Stimulated activated CD4-positive, alpha-beta T cell treated with anti-CD3 and anti-CD28 coated beads, Interleukin-2, amount 100 ng/mL, for 4 hours (primary cell): ENCODE measurements around the gene TNS1.

Experiments
- DNase-seq: peaks from one replicate; pipeline ENCODE4 v3.0.0-alpha.2; 2020; ENCODE audit warnings: low read depth

Gene TNS1

DNA sequence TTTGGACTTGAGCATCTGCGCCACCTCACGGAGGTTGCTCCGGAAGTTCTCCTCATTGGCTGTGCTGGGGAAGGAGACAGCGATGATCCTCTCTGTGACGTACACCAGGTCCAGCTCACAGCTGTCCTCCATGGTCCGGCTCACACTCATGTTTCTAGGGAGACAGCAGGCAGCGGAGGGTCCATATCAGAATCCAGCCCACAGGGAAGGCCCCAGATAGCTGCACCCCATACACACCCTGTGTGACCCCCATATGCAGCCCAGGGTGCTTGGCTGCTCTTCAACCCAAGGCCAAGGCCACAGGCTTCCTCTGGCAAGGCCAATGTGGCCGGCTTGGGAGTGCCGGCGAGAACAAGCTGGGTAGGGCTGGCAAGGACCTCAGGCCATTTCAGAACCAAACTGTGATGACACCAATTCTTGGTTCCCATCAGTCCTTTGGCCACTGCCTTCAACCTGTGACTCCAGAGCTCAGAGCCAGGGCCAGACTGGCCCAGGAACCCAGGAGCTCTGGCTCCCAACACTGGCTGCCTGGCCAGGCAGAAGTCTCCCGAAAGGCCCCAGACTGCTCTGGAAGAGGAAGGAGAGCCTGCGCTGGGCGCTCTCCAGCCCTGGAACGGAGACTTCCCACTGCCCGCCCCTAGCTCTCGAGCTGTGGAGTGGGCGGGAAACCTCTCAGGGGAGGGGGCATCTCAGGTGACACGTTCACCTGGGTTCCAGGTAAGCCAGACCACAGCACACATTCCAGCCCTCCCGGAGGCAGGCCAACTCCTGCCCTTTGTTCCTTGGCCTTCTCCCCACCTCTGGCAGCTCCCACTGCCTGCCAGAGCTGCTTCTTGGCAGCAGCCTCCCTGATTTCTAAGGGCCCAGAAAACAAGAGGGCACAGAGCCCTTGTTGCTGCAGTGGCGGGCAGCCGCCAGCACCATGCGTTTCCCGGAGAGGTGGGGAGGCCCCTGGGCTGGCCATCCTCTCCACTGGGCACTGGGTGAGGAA, 104.7 kb downstream of the TNS1 start:
- DNase-seq, result no peak

GRCh38 chr2:217897091-217897715, 105.6 kb downstream of the TNS1 start:
- no peak for DNase-seq

- no peak for DNase-seq
Measured at GRCh38 chr2:217895070-217895635, 107.6 kb downstream of the TNS1 start.

DNA sequence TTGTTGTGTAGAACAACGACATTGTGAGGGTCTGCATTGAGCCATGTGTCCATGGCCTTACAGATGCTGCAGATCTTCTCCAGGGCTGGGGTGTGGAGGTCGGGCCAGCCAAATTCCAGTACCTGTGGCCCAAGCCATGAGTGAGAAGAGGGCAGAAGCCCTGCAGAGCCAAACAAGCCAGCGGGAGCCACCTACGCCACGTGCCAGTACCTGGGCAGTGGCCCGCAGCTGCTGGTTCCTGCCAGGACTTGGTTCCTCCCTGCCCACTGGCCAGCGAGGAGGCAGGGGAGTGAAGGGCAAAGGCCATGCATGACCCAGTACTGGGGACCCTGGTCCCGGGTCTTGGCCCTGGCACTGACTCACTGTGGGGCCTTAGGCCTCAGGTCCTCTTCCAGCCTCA, 109.4 kb downstream of the TNS1 start:
- DNase-seq, result no peak

GRCh38 chr2:217892560-217892959, 110.2 kb downstream of the TNS1 start:
- no peak for DNase-seq

DNA sequence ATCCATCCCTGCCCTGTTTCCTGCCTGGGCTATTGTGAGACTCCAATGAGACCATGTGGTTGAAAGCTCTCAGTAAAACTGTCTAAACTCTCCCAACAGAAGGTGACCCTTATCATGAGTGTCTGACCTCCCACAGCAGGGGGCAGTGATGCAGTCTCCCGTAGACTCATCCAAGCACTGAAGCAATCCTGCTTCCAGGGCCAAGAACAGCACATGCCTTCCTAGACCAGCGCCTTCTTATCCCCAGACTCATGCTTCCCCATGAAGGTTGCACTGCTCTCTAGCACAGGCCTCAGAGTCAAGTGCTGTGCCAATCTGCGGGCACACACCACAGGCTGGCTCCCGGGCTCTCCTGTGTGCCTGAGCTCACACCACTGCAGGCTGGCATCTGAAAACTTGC, 112.3 kb downstream of the TNS1 start:
- no peak for DNase-seq

DNA sequence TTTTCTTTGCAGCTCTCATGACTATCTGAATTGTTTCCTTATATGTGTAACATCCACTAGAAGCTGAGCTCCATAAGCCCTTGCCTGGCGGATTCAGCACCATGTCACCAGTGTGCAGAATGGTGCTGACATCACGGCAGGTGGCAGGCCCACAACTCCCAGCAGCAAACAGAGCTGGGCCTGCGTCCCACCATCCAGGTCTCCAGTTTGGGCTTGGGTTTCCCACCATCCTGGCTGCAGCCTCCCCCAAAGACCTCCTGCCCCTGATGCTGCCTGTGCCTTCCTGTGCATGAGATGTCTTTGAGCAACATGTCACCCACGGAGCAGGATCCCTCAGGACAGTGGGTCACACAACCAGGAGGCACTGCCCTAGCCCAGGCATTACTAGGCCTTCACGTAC, 113.1 kb downstream of the TNS1 start:
- no peak for DNase-seq

- DNase-seq, result no peak
Measured at GRCh38 chr2:217887841-217888701, 114.7 kb downstream of the TNS1 start.

GRCh38 chr2:217886720-217887309, 116.0 kb downstream of the TNS1 start:
- peak; percentile 35 for DNase-seq

DNA sequence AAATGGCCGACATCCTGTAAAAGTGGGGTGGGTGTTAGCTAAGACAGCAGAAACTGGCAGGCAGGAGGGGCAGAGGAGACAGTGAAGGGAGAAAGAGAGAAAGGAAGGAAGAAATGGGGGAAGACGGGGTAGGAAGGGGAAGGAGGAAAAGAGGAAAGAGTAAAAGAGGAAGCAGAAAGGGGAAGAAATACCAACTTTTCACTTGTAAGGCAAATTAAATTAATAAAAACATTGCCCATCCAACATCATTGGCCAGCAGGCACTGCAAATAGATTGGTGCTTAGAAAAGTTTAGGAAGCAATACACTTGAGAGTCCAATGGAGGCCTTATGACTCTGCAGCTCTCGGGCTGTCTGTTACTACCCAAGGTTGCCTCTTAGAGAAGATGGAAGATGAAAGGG, 116.7 kb downstream of the TNS1 start:
- no peak for DNase-seq

GRCh38 chr2:217884985-217885384, 117.8 kb downstream of the TNS1 start:
- no peak for DNase-seq

DNA sequence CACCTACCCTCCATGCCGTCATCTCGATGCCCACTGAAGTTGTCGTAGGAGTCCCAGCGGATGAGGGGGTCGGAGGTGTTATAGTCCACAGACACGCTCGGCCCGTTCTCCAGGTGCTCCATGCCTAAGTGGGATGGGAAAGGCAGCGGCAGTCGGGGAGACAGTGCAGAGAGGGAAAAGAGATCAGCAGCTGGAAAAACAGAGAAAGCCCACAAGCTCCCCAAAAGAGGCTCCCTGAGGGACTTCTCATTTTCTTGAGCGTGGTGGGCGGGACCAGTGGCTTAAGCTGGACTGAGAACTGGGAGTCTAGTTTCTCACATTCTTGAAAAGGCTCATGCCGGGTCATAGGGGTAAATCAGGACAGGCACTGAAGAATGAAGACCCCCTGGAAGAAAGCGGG, 121.9 kb downstream of the TNS1 start:
- DNase-seq, result no peak

GRCh38 chr2:217880287-217880889, 122.4 kb downstream of the TNS1 start:
- DNase-seq, result no peak

GRCh38 chr2:217878915-217879590, 123.7 kb downstream of the TNS1 start:
- DNase-seq, result no peak

GRCh38 chr2:217877866-217878265, 124.9 kb downstream of the TNS1 start:
- no peak for DNase-seq

DNA sequence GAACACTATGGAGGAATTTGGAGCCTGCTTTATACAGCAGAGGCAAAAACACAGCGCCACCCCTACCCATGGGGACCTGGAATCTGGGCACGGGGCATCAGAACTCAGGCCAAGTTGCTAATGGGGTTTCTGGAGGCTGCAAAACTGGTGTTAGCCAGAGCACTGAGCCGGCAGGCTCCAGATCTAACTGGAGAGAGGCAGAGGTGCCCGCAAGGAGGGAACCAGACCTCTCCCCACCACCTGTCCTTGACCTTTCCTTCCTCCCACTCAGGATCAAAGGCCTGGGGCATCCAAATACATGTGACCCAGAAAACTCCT, 126.6 kb downstream of the TNS1 start:
- no peak for DNase-seq

GRCh38 chr2:217875556-217876252, 127.1 kb downstream of the TNS1 start:
- no peak for DNase-seq

GRCh38 chr2:217875138-217875537, 127.7 kb downstream of the TNS1 start:
- no peak for DNase-seq

GRCh38 chr2:217873371-217873770, 129.4 kb downstream of the TNS1 start:
- DNase-seq, result no peak

DNA sequence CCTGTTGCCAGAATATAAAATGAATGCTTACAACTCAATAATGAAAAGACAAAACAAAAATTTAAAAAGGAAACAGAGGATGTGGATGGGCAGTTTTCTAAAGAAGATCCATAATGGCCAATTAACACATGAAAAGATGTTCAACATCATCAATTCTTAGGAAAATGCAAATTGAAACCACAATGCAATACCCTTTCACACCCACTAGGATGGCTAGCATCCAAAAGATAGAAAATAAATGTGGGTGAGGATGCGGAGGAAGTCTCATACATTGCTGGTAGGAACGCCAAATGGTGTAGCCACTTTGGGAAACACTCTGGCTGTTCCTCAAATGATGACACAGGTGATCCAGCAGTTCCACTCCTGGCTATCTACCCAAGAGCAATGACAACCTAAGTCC, 130.5 kb downstream of the TNS1 start:
- no peak for DNase-seq
